ENCODE measurements around the gene CFAP100.
A peak's percentile ranks its signal among the peaks of the same experiment; 100 is the strongest.

The CFAP100 gene

GRCh38 chr3:126394179-126394976 is at the start of gene CFAP100:
Gene CFAP100, plus strand, starts transcription at chr3:126394909. Its CDS starts 1,092 bp downstream, at chr3:126396001.
- TF ChIP-seq ZFX (IDR thresholded peaks at IDR 0.05; ENCODE audit: borderline replicate concordance) = no peak
- TF ChIP-seq CTCF (IDR thresholded peaks at IDR 0.05) = no peak
- H3K27ac ChIP-seq = no peak within 1 kb of the TSS

DNA sequence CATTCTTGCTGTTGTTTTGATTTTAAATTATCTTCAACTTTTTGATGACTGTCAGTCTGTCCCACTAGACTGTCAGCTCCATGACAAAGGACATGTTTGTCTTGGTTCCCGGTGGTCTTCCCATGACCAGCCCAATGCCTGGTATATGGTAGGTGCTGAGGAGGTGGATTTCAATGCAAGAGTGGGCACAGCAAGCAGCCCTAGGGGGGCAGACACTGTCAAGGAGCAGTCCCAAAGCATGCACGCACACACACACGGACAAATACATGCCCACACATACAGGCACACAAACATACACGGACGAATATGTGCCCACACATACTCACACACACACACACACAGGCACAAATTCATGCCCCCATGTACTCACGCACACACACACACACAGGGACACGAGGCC is 49.5 kb upstream of the CFAP100 start:
- no peak for TF ChIP-seq CTCF (IDR thresholded peaks at IDR 0.05)
- no peak for TF ChIP-seq ZFX (IDR thresholded peaks at IDR 0.05; ENCODE audit: borderline replicate concordance)
- H3K27ac ChIP-seq = no peak overlapping the region

- H3K27ac ChIP-seq = no peak overlapping the region
- TF ChIP-seq ZFX (IDR thresholded peaks at IDR 0.05; ENCODE audit: borderline replicate concordance) (no peak), CTCF (IDR thresholded peaks at IDR 0.05) (no peak)
These were observed 48.9 kb upstream of the CFAP100 start for GRCh38 chr3:126345641-126346460.

- no peak for TF ChIP-seq ZFX (IDR thresholded peaks at IDR 0.05; ENCODE audit: borderline replicate concordance)
- no peak for TF ChIP-seq CTCF (IDR thresholded peaks at IDR 0.05)
These were observed 48.2 kb upstream of the CFAP100 start for GRCh38 chr3:126346466-126346865.

GRCh38 chr3:126347543-126348161 is 47.1 kb upstream of the CFAP100 start:
- TF ChIP-seq ZFX (IDR thresholded peaks at IDR 0.05; ENCODE audit: borderline replicate concordance) (no peak), CTCF (IDR thresholded peaks at IDR 0.05) (no peak)

More at GRCh38 chr3:126346466-126346865, 48.2 kb upstream of the CFAP100 start:
- no peak overlapping the region for H3K27ac ChIP-seq

DNA sequence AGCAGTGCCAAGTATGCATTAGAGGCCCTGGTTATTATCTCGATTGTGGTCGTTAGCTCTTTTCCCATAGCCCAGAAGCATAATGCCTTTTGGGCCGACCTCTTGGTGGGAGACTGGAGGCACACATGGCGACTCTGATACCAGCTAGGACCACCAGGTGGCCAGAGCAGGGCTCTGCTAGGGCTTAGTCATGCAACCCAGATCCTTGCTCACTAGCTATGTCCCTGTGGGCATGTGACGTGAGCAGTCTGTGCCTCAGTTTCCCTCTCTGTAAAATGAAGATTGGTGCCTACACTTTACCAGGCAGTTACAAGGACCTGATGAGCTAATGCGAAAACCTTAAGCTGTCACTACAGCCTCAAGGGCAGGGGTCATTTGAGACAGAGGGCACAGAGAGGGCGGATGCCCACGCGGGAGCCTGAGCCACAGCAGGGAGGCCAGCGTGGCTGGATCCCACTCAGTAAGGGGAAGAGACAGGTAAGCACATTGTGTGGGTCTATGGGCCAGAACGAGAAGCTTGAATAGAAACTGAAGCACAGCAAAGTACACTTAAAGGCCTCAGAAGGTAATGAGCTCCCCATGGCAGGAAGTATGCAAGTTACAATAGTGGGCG is 46.3 kb upstream of the CFAP100 start:
- H3K27ac ChIP-seq = no peak overlapping the region
- TF ChIP-seq CTCF (IDR thresholded peaks at IDR 0.05) (0 out of 2 replicates have a peak, but pooled peaks have one; percentile 17), ZFX (IDR thresholded peaks at IDR 0.05; ENCODE audit: borderline replicate concordance) (no peak)

More at GRCh38 chr3:126347543-126348161, 47.1 kb upstream of the CFAP100 start:
- H3K27ac ChIP-seq = no peak overlapping the region
